Right cardiac atrium (tissue), 5 donors: ENCODE results near the gene PSMG3. TPM values are rescaled to one million over a fixed set of nuclear protein-coding genes. Genes with fewer than 3 reads are reported as not detected.
A peak's percentile ranks its signal among the peaks of the same experiment; 100 is the strongest.

Source experiments
- ATAC-seq, 2 donors: fragments of 200-7000 bp; cut with Tn5 transposase; one replicate each; pipeline versions ENCODE4 v1.8.0 to v1.9.1; 2020; ENCODE audit warnings: moderate library complexity in 2 of 2, mild to moderate bottlenecking in 1 of 2
- DNase-seq, 3 donors: peaks; one replicate each; pipeline ENCODE4 v3.0.0-alpha.2; 2020
- H3K27ac ChIP-seq: one replicate; pipeline ENCODE4 v1.5.1; 2013; ENCODE audit warnings: mild to moderate bottlenecking, low read length, control low read depth, moderate library complexity
- H3K27me3 ChIP-seq: one replicate; pipeline ENCODE4 v1.6.1; 2013; ENCODE audit not compliant: control insufficient read depth, insufficient read depth
- H3K4me1 ChIP-seq: one replicate; pipeline ENCODE4 v1.6.1; 2013; ENCODE audit warnings: low read length; ENCODE audit not compliant: control insufficient read depth, insufficient read depth
- H3K4me3 ChIP-seq: one replicate; pipeline ENCODE4 v1.5.1; 2013; ENCODE audit warnings: low read length, control low read depth
- H3K9me3 ChIP-seq: one replicate; pipeline ENCODE4 v1.6.1; 2013; ENCODE audit warnings: low read length; ENCODE audit not compliant: control insufficient read depth
- WGBS: extraction: QIAGEN DNeasy Blood & Tissue Kit; methylation state at CpG from one replicate; pipeline ENCODE4 v1.1.7; 2013; 5-methylcytosine and 5-hydroxymethylcytosine counted together
- intact Hi-C, 4 donors: fragments of 100-400 bp; cut with DNase I; formaldehyde crosslinking; loops; one replicate each; pipeline versions ENCODE4 v1.11.0 to v1.14.0; 2022 to 2023
- polyA plus RNA-seq: library from polyadenylated mRNA; stranded (reverse); fragments of 200-250 nt; gene quantifications from one replicate; pipeline ENCODE4 v1.2.3, GENCODE V29; 2013
- total RNA-seq, 4 donors: library from RNA; stranded (reverse); fragmentation: NEBNext Ultra II Directional; extraction: Animal tissue kit (Norgen Biotek cat#: 25700); gene quantifications; one replicate each; pipeline ENCODE4 v1.2.1, GENCODE V29; 2021
- donor health status: healthy with polysubstance abuse.
- donor health status: DM: no; HTN: yes; CAD: no.
- donor health status: DM: no; HTN: no; CAD: no.
- donor health status: DM: no; HTN: yes; CAD: no; lungs with severe emphysema.
- donor health status: DM: yes; HTN: yes; CAD: no.

PSMG3 gene
- total and polyA plus RNA-seq, 5 donors: 11.6 to 27.6 (median 14.3) TPM

DNA sequence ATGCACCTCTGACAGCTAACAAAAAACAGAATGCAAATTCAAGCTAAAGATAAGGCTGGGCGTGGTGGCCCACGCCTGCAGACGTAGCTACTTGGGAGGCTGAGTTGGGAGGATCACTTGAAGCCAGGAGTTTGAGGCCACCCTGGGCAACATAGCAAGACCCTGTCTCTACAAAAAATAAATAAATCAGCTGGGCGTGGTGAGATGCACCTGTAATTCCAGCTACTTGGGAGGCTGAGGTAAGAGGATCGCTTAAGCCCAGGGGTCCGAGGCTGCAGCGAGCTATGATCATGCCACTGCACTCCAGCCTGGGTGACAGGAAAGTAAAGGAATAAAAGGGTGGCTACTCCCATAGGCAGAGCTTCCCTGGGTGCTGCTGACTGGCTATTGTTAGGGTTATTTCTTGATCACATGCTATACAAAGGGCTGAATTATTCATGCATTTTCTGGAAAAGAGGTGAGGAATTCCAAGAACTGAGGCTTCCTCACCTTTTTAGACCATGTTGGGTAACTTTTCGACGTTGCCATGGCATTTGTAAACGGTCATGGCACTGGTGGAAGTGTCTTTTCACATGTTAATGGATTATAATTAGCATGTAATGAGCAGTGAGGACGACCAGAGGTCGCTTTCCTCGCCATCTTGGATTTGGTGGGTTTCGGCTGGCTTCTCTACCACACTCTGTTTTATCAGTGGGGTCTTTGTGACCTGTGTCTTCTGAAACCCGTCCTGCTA, 6.9 kb upstream of the PSMG3 start:
- no peaks in the 10 kb centered on the region for H3K9me3 ChIP-seq
- H3K4me1 ChIP-seq: no peaks in the 10 kb centered on the region
- peak in 1 of 3 donors; percentile 3 for DNase-seq
- no peaks in the 10 kb centered on the region for H3K27me3 ChIP-seq
- H3K27ac ChIP-seq: no peak overlapping the region
- 69% methylated on average over 15 of the region's 15 CpGs for WGBS
- intact Hi-C loops: loop anchor here in 2 of 4 donors (10.0 kb wide), 3 partner anchors 628 to 778 kb away; partner anchors contain the start of gene EIF3B (in 1 of the 2)
- no peak overlapping the region for H3K4me3 ChIP-seq
- ATAC-seq: no peak

GRCh38 chr7:1575809-1576208, 6.0 kb upstream of the PSMG3 start:
- no peak for ATAC-seq
- Histone ChIP-seq H3K4me1 (no peaks in the 10 kb centered on the region), H3K4me3 (no peak overlapping the region), H3K27me3 (no peaks in the 10 kb centered on the region), H3K27ac (no peak overlapping the region), H3K9me3 (no peaks in the 10 kb centered on the region)
- intact Hi-C loops: loop anchor here in 2 of 4 donors (10.0 kb wide), 3 partner anchors 629 to 779 kb away; partner anchors contain the start of gene EIF3B (in 1 of the 2)
- WGBS: 87% methylated on average over 7 of the region's 7 CpGs
- peak in 1 of 3 donors; percentile 11 for DNase-seq

GRCh38 chr7:1572111-1572822, 2.4 kb upstream of the PSMG3 start:
- intact Hi-C loops: loop anchor here in 2 of 4 donors (10.0 kb wide), 3 partner anchors 633 to 783 kb away; partner anchors contain the start of gene EIF3B (in 1 of the 2)
- Histone ChIP-seq H3K4me3 (no peak overlapping the region), H3K9me3 (no peaks in the 10 kb centered on the region), H3K4me1 (no peaks in the 10 kb centered on the region), H3K27me3 (no peaks in the 10 kb centered on the region), H3K27ac (no peak overlapping the region)
- ATAC-seq (no peak), DNase-seq (peak in 1 of 3 donors; percentile 2)
- 72% methylated on average over 7 of the region's 7 CpGs for WGBS

DNA sequence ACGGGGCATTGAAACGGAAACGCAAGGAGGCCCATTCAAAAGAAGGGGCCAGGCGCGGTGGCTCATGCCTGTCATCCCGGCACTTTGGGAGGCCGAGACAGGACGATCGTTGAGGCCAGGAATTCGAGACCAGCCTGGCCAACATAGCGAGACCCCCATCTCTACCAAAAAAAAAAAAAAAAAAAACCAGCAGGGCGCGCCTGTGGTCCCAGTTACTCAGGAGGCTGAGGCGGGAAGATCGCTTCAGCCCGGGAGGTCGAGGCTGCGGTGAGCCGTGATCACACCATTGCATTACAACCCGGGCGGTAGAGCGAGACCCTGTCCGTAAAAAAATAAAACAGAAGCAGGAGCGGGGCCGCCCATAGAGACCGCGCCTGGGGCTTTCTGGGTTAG, 396 bp downstream of the PSMG3 start:
- Histone ChIP-seq H3K27ac (peak overlapping the region; percentile 82), H3K4me1 (no peaks in the 10 kb centered on the region), H3K9me3 (no peaks in the 10 kb centered on the region), H3K4me3 (peak overlapping the region; percentile 78), H3K27me3 (no peaks in the 10 kb centered on the region)
- 26% methylated on average over 27 of the region's 27 CpGs for WGBS
- ATAC-seq: no peak
- intact Hi-C loops: loop anchor here in 1 of 4 donors (10.0 kb wide), 1 partner anchor 65 kb away; the partner anchor contains the start of gene INTS1
- DNase-seq: no peak

DNA sequence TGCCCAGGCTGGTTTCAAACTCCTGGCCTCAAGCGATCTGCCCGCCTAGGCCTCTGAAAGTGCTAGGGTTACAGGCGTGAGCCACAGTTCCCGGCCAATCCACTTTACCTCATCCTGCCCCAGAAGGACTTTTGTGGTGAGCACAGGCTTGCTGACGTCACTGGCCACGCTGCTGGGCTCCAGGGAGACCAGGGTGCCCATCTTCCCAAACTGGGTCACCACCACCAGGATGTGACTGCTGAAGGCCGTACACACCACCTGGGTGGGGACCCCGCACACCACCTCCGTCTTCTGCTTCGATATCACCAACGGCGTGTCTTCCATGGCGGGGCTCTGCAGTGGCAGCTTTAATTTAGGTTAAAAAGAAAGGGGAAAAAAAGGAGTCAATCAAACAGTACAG, 816 bp downstream of the PSMG3 start:
- no peak for ATAC-seq
- no peaks in the 10 kb centered on the region for H3K4me1 ChIP-seq
- H3K27me3 ChIP-seq: no peaks in the 10 kb centered on the region
- DNase-seq: peak in 2 of 3 donors; percentile 51 to 62
- peak overlapping the region; percentile 78 for H3K4me3 ChIP-seq
- no peaks in the 10 kb centered on the region for H3K9me3 ChIP-seq
- WGBS: 84% methylated on average over 13 of the region's 13 CpGs
- intact Hi-C loops: loop anchor here in 1 of 4 donors (10.0 kb wide), 1 partner anchor 64 kb away; the partner anchor contains the start of gene INTS1
- no peak overlapping the region for H3K27ac ChIP-seq

DNA sequence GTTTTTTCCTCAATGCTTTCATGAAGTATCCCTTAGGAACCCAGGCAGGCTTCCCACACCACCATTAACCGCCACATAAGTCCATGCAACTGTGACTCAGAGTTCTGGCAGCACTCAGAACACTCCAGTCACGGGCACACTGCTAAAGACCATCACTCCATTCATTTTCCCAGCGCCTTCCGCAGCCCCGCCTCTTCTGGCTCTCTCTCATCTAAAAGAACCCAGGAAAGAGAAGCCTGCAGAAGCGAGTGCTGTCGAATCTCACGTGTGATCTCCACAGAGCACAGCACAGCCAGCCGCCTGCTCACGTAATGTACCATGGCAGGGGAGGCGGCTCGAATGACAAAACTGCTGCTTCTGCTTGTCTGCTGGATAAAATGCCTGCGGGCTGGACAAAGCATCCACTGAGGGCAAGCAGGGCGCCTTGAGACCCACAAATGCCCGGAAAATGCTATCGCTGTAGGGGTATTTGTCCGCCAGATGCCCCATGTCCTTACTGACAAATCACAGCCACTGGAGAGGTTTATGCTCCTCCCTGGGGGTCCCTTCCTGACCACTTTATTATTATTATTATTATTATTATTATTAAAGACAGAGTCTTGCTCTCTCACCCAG, 1.8 kb downstream of the PSMG3 start:
- DNase-seq (peak in 1 of 3 donors; percentile 38), ATAC-seq (no peak)
- Histone ChIP-seq H3K9me3 (no peaks in the 10 kb centered on the region), H3K27me3 (no peaks in the 10 kb centered on the region), H3K4me1 (no peaks in the 10 kb centered on the region), H3K27ac (no peak overlapping the region), H3K4me3 (no peak overlapping the region)
- intact Hi-C loops: loop anchor here in 1 of 4 donors (10.0 kb wide), 1 partner anchor 63 kb away; the partner anchor contains the start of gene INTS1
- WGBS: 90% methylated on average over 17 of the region's 17 CpGs

DNA sequence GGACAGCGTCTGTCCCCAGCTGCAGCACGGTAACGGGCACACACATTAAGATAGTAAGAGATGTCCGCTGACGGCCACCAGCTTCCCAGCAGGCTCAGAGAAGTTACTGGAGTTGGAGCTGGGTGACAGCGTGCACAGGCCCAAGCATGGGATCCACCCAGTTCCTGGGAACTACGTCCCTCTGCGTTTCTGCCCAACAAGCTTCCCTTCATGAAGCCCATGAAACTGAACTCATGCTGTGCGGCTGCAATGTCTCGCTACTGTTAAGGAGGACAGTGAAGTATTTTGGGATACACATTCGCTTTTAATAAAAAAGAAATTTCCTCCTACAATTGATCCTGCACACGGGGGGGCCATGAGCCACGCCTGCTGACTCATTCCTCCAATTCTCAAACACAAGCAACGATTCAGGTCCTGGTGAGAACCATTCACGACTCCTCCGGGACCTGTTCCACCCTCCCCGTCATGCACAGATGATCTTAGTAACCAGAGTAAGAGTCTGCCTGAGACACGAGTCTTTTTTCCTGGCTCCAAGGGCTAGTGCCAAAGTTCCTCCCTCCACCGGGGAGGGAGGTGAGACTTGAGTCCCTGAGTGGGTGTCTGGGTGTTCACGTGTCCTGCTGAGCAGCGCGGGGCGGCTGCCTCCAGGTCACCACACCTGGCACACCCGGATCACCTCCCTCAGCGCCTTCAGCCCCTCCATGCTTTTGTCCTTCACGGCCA, 2.6 kb downstream of the PSMG3 start:
- Histone ChIP-seq H3K27ac (no peak overlapping the region), H3K27me3 (no peaks in the 10 kb centered on the region), H3K4me3 (no peak overlapping the region)

GRCh38 chr7:1566687-1567048, 3.2 kb downstream of the PSMG3 start:
- H3K4me3 ChIP-seq: no peak overlapping the region
- no peaks in the 10 kb centered on the region for H3K9me3 ChIP-seq
- no peaks in the 10 kb centered on the region for H3K4me1 ChIP-seq
- intact Hi-C loops: loop anchor here in 1 of 4 donors (10.0 kb wide), 1 partner anchor 62 kb away; the partner anchor contains the start of gene INTS1
- peak in 2 of 3 donors; percentile 37 to 66 for DNase-seq
- no peak overlapping the region for H3K27ac ChIP-seq
- WGBS: 84% methylated on average over 13 of the region's 13 CpGs
- no peak for ATAC-seq
- H3K27me3 ChIP-seq: no peaks in the 10 kb centered on the region

More for the DNA sequence above, 2.6 kb downstream of the PSMG3 start:
- intact Hi-C loops: loop anchor here in 1 of 4 donors (10.0 kb wide), 1 partner anchor 62 kb away; the partner anchor contains the start of gene INTS1
- DNase-seq (peak in 1 of 3 donors; percentile 30), ATAC-seq (no peak)
- Histone ChIP-seq H3K9me3 (no peaks in the 10 kb centered on the region), H3K4me1 (no peaks in the 10 kb centered on the region)
- WGBS: 81% methylated on average over 26 of the region's 26 CpGs

DNA sequence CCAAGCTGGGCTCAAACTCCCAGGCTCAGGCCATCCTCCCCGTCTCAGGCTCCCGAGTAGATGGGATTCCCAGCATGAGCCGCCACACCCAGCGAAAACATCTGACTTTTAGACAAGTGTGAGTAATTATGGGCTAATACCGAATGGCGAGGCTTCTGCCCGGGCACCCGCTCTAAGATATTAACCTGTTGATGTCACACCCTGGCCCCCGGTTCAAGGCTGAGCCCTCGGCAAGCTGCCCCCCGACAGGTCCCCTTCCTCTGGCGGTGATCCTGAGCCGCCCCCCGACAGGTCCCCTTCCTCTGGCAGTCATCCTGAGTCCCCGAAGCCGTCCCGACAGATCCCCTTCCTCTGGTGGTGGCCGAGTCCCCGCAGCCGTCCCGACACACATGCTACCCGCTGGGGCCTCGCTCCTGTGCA, 5.2 kb downstream of the PSMG3 start:
- H3K4me3 ChIP-seq: no peak overlapping the region
- DNase-seq (peak in 1 of 3 donors; percentile 37), ATAC-seq (no peak)
- no peaks in the 10 kb centered on the region for H3K27me3 ChIP-seq
- H3K4me1 ChIP-seq: no peaks in the 10 kb centered on the region
- 71% methylated on average over 23 of the region's 23 CpGs for WGBS
- no peaks in the 10 kb centered on the region for H3K9me3 ChIP-seq
- no peak overlapping the region for H3K27ac ChIP-seq
- intact Hi-C loops: loop anchor here in 1 of 4 donors (10.0 kb wide), 1 partner anchor 60 kb away; the partner anchor contains the start of gene INTS1

GRCh38 chr7:1563981-1564602, 5.7 kb downstream of the PSMG3 start:
- DNase-seq (peak in 1 of 3 donors; percentile 27), ATAC-seq (no peak)
- H3K27ac ChIP-seq: no peak overlapping the region
- WGBS: 86% methylated on average over 15 of the region's 15 CpGs
- no peaks in the 10 kb centered on the region for H3K4me1 ChIP-seq
- no peak overlapping the region for H3K4me3 ChIP-seq
- no peaks in the 10 kb centered on the region for H3K27me3 ChIP-seq
- intact Hi-C loops: loop anchor here in 1 of 4 donors (10.0 kb wide), 1 partner anchor 59 kb away; the partner anchor contains the start of gene INTS1
- no peaks in the 10 kb centered on the region for H3K9me3 ChIP-seq
